ENCODE data around the gene FLOT1. TPM values are rescaled to one million over a fixed set of nuclear protein-coding genes. Genes with fewer than 3 reads are reported as not detected.

Gene FLOT1
- total RNA-seq, 2 experiments from 2014 or later = 66.7 to 108 TPM

DNA sequence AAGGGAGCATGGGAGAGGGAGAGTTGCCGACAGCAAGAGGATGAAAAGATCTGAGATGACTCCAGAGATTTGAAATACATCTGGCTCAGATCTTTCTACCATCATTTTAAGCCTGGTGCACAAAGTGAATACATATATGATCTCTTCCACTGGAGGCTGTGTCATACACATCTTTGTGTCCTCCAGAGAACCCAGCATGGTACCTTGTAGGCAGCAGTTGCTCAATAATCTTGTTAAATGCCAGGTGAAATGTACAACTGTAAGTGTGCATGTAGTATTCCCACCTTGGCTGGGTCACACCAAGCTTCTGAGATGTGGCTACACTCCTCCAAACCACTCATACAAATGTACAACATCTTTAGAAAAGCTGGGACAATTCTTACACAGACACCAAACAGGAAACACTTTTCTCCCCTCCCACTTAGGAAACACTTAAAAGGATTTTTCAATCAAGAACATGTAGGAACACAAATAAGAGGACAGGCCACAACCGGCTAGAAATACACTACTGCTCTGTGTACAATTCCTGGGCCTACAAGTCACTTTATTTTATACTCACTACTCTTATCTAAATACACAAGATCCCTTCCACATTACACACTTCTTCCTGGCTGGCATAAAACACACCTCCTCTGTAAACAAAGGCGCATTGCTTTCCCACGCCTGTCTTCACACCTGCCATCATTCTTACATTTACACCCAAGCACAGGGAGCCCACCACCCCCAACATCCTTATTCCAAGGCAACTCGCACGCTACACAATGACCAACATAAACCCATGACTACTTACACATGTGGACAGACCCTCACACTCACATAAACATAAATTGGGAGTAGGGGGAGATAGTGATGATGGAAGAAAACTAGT lies 5.6 kb upstream of the FLOT1 start:
- Histone ChIP-seq H3K9me2 (ENCODE audit: insufficient read depth, low read length) (no peaks in the 10 kb centered on the region), H3K4me1 (ENCODE audit: insufficient read depth, low read length, poor library complexity, severe bottlenecking) (peaks cover 18% of the 10 kb centered on the region), H3K36me3 (ENCODE audit: insufficient read depth, low read length) (no peaks in the 10 kb centered on the region), H3K79me2 (ENCODE audit: insufficient read depth, low read depth, low read length) (no peaks in the 10 kb centered on the region), H4K20me1 (ENCODE audit: insufficient read depth, low read length) (no peaks in the 10 kb centered on the region), H3K4me2 (ENCODE audit: low read length) (no peak overlapping the region), H3K9me3 (ENCODE audit: low read length) (no peaks in the 10 kb centered on the region), H3K27ac (ENCODE audit: low read depth, low read length, poor library complexity, severe bottlenecking) (no peak overlapping the region), H2AFZ (ENCODE audit: low read length) (no peak overlapping the region), H3K4me3 (ENCODE audit: low read depth, low read length, poor library complexity, severe bottlenecking) (no peak overlapping the region)
- CTCF ChIA-PET (ENCODE audit: unreplicated experiment) = no interaction called here
- intact Hi-C loops (cut with micrococcal nuclease; ENCODE audit: unreplicated experiment) = no loop called here
- POLR2A ChIA-PET = no interaction called here
- TF ChIP-seq EZH2phosphoT487 (IDR thresholded peaks at IDR 0.05; ENCODE audit: borderline replicate concordance, low read depth, low read length) (no peak), CTCF (conservative IDR thresholded peaks at IDR 0.05; ENCODE audit: low read length) (no peak)
- no peak for DNase-seq (ENCODE audit: low spot score)
- no TSS peak for BruUV-seq (replicated peaks)

DNA sequence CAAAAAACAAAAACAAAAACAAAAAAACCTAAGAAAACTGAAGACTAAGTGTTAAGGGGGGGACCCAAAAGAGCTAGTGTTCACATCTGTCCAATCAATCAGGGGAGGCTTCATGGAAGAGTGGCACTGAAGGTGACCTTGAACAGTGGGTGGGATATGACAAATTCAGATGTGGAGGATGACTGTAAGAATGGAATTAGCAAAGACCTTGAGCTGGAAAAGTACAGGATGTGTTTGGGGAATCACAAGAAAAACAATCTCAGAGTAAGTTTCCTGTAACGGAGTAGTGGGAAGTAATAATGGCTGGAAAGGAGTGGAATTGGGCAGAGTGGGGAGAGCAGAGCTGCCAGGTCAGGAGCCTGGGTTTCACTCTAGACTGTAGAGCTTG lies 4.8 kb upstream of the FLOT1 start:
- no peak for DNase-seq (ENCODE audit: low spot score)
- H3K27ac ChIP-seq (ENCODE audit: low read depth, low read length, poor library complexity, severe bottlenecking) = no peak overlapping the region
- H3K4me3 ChIP-seq (ENCODE audit: low read depth, low read length, poor library complexity, severe bottlenecking) = no peak overlapping the region
- CTCF ChIA-PET (ENCODE audit: unreplicated experiment) = no interaction called here
- H3K4me1 ChIP-seq (ENCODE audit: insufficient read depth, low read length, poor library complexity, severe bottlenecking) = peaks cover 21% of the 10 kb centered on the region
- no peak for TF ChIP-seq CTCF (conservative IDR thresholded peaks at IDR 0.05; ENCODE audit: low read length)
- TF ChIP-seq EZH2phosphoT487 (IDR thresholded peaks at IDR 0.05; ENCODE audit: borderline replicate concordance, low read depth, low read length) = no peak
- no peak overlapping the region for H3K4me2 ChIP-seq (ENCODE audit: low read length)
- no peaks in the 10 kb centered on the region for H3K9me3 ChIP-seq (ENCODE audit: low read length)
- H3K79me2 ChIP-seq (ENCODE audit: insufficient read depth, low read depth, low read length) = no peaks in the 10 kb centered on the region; the same call in 1 of the 2 replicates
- POLR2A ChIA-PET = interaction anchor here (0.5 kb wide), 1 partner anchor 36 kb away, joined by 3 read pairs; no protein-coding TSS in a partner anchor
- intact Hi-C loops (cut with micrococcal nuclease; ENCODE audit: unreplicated experiment) = no loop called here
- H2AFZ ChIP-seq (ENCODE audit: low read length) = no peak overlapping the region
- no peaks in the 10 kb centered on the region for H4K20me1 ChIP-seq (ENCODE audit: insufficient read depth, low read length)
- no peaks in the 10 kb centered on the region for H3K36me3 ChIP-seq (ENCODE audit: insufficient read depth, low read length)
- no peaks in the 10 kb centered on the region for H3K9me2 ChIP-seq (ENCODE audit: insufficient read depth, low read length)
- no TSS peak for BruUV-seq (replicated peaks)
